ENCODE results near the gene FBXL17. TPM values are rescaled to one million over a fixed set of nuclear protein-coding genes. Genes with fewer than 3 reads are reported as not detected.

The FBXL17 gene
- total RNA-seq, 4 donors from 2014 or later = 16.1 to 31.8 (median 18.8) TPM

DNA sequence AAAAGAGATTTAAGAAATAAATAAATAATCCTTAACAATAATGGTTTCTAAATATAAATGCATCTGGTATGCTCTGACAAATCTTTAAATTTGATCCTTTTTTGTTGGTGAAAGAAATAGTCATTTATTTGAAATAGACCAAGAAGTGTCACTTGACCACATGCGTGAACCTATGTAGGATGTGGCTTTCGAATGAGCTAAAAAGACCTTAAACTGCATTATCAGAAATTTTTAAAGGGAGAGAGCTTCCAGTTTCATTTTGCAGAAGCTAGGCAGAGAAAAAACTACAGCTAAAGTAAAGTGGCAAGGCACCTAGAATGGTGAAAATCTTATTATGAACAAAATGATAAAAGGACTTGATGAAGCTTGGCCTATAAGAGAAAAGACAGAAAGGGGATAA is 402.0 kb downstream of the FBXL17 start:
- TF ChIP-seq POLR2A (IDR thresholded peaks at IDR 0.05) (no peak), CTCF (IDR thresholded peaks at IDR 0.05) (no peak)
- 81 to 91% methylated on average over 2 of the region's 2 CpGs for WGBS, 2 donors
- no peak for DNase-seq (ENCODE audit: low spot score in 2 of 2)
- H3K4me3 ChIP-seq (ENCODE audit: low read depth, poor library complexity, severe bottlenecking) = no peak overlapping the region
- intact Hi-C loops (cut with DNase I; ENCODE audit: low total_unique reads) = no loop called here

DNA sequence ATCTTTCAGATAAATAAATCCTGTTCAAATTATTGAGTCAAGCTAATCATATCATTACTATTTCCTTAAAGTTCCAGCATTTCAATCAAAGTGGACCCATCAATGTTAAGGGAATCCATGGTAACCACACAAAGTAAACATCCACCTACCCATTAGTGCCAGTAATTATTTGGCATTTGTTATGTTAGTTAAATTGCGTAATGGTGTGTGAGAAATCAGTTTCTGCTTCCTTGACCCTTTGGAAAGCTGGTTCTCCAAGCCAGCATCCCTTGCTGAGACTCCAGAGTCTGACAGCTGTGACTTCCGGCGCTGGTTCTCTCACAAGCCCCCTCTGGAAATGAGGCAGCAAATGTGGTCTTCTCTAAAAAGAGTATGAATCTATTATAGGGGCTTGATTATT is 402.6 kb downstream of the FBXL17 start:
- WGBS, 2 donors = 82 to 84% methylated on average over 3 of the region's 3 CpGs
- intact Hi-C loops (cut with DNase I; ENCODE audit: low total_unique reads) = no loop called here
- no peak for TF ChIP-seq POLR2A (IDR thresholded peaks at IDR 0.05)
- no peak for TF ChIP-seq CTCF (IDR thresholded peaks at IDR 0.05)
- DNase-seq (ENCODE audit: low spot score in 2 of 2) = no peak
- no peak overlapping the region for H3K4me3 ChIP-seq (ENCODE audit: low read depth, poor library complexity, severe bottlenecking)

- intact Hi-C loops (cut with DNase I; ENCODE audit: low total_unique reads) = no loop called here
- TF ChIP-seq POLR2A (IDR thresholded peaks at IDR 0.05) (no peak), CTCF (IDR thresholded peaks at IDR 0.05) (no peak)
- H3K4me3 ChIP-seq (ENCODE audit: low read depth, poor library complexity, severe bottlenecking) = no peak overlapping the region
- WGBS, 2 donors = 62 to 70% methylated on average over 3 of the region's 3 CpGs
- no peak for DNase-seq (ENCODE audit: low spot score in 2 of 2)
Observed at GRCh38 chr5:107977550-107978071, 404.3 kb downstream of the FBXL17 start.

DNA sequence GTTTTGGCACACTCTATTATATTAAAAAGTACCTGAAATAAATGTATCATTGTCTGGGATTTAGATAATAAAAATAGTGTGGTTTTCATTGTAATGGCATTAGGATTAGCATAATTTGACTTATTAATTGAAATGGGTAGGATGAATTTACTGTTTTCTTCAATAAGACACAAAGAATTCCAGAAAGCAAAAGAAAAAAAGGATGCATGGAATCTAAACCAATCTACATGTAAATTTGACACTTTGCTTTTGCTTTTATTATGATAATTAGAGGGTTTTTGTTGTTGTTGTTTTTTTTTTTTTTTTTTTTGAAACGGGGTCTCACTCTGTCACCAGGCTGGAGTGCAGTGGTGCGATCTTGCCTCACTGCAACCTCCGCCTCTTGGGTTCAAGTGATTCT is 406.3 kb downstream of the FBXL17 start:
- H3K4me3 ChIP-seq (ENCODE audit: low read depth, poor library complexity, severe bottlenecking) = no peak overlapping the region
- no peak for TF ChIP-seq POLR2A (IDR thresholded peaks at IDR 0.05)
- no peak for TF ChIP-seq CTCF (IDR thresholded peaks at IDR 0.05)
- 76 to 85% methylated on average over 3 of the region's 3 CpGs for WGBS, 2 donors
- DNase-seq (ENCODE audit: low spot score in 2 of 2) = no peak
- intact Hi-C loops (cut with DNase I; ENCODE audit: low total_unique reads) = no loop called here

DNA sequence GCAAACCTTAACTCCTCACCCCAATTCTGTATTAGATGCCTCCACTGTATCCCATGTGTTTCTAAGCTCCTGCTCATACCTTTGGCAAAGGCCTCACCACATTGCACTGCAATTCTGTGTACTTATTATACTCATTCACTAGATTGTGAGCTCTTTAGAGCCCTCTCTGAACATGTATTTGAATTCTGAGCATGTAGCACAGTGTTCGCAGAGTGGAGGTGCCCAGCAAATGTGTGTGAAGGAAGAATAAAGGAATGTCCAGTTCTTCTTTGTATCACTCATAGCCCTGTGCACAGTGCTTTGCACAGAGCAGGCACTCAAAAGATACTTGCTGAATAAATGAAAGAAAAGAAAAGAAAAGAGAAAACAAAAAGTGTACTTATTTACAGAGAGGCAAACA is 410.1 kb downstream of the FBXL17 start:
- intact Hi-C loops (cut with DNase I; ENCODE audit: low total_unique reads) = no loop called here

More for the DNA sequence above, 410.1 kb downstream of the FBXL17 start:
- TF ChIP-seq POLR2A (IDR thresholded peaks at IDR 0.05) = no peak
- no peak for TF ChIP-seq CTCF (IDR thresholded peaks at IDR 0.05)
- no peak overlapping the region for H3K4me3 ChIP-seq (ENCODE audit: low read depth, poor library complexity, severe bottlenecking)
- WGBS, 2 donors = 100% methylated on average over 1 of the region's 1 CpG
- no peak for DNase-seq (ENCODE audit: low spot score in 2 of 2)
